ENCODE results near the gene TMC6.
"Not testable (repeated sequence)": the region's sequence is repeated elsewhere in the genome, so short reads cannot be mapped to it uniquely, and the experiment has no call there.

The TMC6 gene

DNA sequence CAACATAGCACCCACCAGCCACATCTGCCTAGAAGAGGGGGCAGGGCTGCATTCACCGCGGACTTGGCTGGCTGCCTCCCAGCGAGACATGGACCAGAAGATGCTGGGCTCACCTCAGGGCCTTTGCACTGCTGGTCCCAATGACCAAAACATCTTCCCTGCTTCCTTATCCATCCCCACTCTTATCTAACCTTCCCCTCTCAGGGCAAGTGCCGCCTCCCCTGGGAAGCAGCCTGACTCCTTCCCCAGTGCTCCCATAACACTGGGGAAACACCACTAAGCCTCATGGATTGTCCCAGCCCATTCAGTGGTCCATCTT lies 5.7 kb downstream of the TMC6 start:
- DNase-seq, result no peak

DNA sequence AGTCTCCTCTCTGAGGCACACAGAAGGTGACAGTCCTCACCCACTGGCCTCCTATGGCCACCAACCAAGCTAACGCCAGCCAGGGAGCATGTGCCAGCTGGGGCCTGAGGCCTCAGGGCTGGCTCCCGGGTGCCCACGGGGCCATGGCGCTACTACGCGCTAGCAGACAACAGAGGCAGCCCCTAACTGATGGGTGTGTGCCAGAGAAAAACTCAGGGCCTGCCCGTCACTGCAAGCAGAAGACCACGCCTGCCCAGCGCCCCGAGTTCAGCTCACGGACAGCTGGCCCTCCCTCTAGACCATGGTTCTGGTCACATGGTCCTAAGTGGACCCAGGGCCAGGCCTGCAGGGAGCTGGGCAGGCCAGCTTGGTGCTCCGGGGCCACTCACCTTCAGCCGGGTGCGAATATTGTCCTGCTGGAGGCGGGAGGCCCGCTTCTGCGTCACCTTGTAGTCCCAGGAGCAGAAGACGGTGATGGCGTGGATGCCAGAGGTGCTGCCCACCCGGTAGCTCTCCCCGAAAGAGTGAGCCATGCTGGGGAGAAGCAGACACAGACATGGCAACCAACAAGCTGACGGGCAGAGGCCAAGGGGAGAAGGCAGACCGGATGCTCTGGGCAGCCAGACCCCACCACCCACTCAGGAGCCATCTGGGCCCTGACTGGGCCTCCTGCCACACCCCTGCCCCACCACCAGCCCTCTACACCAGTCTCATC lies 6.2 kb downstream of the TMC6 start:
- no peak for DNase-seq

- DNase-seq, result no peak
Observed at GRCh38 chr17:78121801-78122215, 6.7 kb downstream of the TMC6 start.

DNA sequence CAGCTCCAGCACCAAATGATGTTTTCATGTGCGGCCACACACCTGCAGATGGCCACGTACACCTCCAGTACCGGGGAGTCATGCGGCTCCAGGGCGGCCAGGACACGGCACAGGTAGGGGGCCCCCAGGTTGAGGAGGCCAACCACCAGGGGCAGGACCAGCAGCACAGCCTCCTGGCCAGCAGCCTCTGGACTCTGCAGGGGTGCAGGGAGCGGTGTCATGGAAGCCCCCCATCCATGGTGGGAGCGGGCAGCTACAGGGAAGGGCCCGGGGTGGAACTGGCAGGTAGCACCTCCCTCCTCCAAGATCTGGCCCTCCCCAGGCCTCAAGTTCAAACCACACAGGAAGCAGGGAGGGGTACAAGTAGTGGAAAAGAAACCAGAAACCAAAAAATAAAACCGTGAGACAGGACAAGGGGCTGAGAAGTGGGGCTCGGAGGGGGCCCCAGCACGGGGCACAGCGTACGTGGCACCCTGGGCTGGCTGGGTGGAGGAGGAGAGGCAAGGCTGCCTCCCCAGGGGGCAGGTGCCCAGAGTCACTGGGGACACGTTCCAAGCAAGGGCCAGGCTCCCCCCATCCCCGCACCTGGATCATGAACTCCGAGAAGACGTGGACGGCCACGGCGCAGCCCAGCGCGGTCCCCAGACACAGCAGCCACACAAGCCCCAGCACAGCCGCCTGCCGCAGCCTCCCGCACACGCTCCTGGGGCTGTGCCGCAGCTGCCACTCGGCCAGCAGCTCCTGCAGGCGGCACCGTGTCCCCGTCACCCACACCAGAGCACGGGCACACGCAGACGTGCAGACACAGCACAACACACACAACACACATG lies 7.4 kb downstream of the TMC6 start:
- no peak for DNase-seq

DNA sequence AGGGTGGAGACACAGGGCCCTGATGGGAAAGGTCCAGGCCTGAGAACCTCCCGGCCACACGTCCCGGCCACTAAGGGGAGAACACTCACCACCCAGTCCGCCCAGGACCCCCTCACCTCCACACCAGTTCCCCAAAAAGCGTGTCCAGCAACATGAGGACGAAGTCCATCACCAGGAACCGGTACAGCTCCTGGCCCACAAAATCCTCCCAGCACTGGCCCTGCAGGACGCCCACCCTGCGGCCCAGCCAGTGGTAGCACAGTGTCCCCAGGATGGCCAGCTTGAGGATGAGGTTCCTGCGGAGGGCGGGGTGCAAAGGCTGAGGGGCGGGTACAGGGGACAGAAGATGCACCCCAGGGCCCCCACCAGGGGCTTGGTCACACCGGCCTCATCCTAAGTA lies 8.0 kb downstream of the TMC6 start:
- DNase-seq, result no peak

- no peak for DNase-seq
Observed at GRCh38 chr17:78118801-78119241, 9.7 kb downstream of the TMC6 start.

- no peak for DNase-seq
Observed at GRCh38 chr17:78117027-78117981, 11.3 kb downstream of the TMC6 start.

GRCh38 chr17:78116411-78116810 lies 12.1 kb downstream of the TMC6 start:
- DNase-seq, result no peak

DNA sequence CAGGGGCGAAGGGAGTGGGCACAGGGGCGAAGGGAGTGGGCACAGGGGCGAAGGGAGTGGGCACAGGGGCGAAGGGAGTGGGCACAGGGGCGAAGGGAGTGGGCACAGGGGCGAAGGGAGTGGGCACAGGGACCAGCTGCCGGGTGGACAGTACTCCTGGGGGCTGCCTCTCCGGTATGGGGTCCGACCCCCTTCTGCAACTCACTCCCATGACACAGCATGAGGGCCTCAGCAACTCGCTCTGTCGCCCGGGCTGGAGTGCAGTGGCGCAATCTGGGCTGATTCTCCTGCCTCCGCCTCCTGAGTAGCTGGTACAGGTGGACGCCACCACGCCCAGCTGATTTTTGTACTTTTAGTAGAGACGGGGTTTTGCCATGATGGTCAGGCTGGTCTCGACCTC lies 12.8 kb downstream of the TMC6 start:
- not testable (repeated sequence) for DNase-seq

DNA sequence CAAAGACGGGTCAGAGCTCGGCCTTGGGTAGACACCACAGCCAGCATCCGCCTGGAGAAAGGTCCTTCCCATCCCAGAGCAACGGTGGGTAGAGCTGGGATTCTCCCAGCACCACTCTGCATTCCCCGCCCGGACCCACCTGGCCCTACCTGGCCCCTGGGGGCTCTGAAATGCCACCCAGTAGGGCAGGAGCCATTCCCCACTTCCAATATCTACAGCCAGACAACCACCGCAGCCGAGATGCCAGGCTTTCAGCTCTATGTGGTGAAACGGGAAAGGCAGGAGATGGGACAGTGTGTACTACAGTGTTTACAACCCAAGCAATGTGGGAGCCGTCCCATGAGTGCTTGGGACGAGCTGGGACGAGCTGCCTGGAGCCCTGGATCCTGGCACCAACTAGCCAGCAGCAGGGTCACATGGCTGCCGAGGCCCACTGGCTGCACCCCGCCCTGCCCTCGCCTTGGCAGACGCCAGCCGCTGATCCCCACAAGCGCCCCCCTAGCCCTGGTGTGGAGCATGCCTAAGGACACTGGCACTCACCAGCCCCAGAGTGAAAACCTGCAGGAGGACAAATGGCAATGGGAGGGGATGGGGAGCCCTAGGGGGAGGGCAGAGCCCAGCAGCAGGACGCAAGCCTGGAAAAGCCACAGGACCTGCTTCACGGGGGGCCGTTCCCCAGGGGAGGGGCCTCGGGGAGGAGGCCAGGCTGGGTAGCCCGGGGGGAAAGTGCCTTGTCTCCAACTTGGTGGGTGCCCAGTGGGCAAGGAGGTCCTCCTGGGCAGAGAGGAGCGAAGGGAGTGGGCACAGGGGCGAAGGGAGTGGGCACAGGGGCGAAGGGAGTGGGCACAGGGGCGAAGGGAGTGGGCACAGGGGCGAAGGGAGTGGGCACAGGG lies 13.5 kb downstream of the TMC6 start:
- no peak for DNase-seq

DNA sequence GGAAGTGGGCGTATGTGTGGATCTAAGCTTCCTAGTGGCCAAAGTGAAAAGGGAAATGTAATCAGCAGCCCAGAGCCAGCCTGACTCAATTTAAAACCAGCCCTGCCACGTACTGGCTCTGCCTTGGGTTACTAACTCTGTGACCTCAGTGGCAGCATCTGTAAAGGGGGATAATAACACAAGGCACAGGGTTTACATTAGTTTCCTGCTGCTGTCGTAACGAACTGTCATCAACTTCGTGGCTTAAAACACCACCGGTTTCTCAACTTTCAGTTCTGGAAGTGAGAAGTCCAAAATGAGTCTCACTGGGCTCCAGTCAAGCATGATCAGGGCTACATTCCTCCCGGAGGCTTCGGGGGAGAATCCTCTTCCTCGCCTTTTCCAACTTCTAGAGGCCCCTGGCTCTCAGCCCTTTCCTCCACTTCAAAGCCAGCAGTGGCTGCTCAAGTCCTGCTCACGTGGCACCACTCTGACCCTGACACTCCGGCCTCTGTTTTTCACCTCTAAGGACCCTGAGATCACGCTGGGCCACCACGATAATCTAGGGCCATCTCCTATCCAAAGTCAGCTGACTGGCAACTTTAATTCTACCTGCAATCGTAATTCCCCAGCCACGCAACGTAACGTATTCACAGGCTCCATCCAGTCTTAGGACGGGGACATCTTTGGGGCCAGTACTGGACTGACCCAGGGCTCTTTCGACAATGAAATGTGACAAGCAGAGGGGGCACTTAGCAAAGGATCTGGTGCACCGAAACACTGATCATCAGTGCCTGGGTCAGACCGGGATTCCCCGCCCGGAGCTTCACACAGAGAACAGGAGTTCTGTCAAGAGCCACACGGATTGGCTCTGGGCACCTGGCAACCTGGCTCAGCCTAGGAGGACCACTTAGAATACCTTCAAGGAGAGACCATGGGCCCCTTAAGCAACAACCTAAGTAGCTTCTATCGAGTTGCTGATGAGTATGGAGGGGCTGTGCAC lies 14.5 kb downstream of the TMC6 start:
- no peak for DNase-seq

DNA sequence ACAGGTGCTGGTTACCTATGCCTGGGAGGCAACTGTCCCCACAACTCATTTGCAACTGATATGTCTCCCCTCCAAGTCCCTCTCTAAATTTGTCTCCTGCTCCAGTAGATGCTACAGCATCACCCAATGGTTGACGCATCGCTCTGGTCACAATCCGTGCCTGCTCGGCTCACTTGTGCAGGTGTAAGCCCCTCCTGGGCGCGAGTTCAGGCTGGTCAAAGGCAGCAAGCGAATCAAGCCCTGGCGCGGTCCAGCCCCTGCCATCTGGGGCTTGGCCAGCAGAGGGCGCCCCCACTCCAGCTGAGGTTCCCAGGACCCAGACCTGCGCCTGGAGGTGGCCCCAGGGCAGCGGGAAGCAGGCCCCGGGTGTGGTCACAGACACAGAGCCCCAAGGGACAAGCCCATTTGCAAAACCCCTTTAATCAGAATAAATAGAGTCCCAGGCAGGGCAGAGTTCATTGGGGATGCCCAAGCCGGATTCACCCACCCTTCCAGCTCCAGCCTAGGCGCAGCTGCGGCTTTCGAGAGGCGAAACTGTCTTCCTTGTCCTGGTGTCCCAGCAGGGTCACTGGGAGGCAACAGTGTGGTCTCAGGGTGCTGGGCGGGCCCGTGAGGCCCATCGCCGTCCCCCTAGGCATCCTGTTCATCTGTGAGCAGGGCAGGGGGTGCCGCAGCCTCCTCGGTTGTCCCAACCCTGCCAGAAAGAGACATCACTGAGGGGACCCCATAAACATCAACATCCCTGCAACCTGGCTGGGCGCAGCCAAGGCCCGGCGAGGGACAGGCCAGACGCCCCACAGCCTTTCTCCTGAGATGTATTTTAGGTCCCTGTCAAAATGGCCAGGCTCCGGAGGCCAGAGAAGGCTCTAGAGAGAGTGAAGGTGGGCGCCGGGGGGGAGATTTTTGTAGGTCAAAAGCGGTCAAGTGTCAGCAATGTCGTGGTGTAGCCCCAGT lies 15.8 kb downstream of the TMC6 start:
- DNase-seq, result peak; percentile 25 to 58

DNA sequence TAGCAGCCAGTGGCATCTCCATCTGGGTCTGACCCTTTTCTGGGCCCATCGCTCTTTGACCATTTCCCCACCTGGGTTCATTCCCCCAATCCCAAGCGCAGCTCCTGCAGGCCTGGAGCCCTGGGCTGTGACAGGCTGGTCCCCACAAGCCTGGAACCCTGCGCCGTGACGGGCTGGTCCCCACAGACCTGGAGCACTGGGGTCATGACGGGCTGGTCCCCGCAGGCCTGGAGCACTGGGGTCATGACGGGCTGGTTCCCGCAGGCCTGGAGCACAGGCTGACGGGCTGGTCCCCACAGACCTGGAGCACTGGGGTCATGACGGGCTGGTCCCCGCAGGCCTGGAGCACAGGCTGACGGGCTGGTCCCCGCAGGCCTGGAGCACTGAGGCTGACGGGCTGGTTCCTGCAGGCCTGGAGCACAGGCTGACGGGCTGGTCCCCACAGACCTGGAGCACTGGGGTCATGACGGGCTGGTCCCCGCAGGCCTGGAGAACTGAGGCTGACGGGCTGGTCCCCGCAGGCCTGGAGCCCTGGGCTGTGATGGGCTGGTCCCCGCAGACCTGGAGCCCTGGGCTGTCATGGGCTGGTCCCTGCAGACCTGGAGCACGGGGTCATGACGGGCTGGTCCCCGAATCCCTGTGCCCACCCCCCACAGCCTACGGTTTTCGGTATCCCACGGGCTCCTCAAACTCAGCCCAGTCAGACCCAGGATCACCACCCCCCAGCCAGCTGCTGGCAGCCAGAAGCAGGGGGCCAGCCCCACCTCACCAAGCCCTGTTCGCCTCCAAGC lies 16.6 kb downstream of the TMC6 start:
- DNase-seq, result no peak

DNA sequence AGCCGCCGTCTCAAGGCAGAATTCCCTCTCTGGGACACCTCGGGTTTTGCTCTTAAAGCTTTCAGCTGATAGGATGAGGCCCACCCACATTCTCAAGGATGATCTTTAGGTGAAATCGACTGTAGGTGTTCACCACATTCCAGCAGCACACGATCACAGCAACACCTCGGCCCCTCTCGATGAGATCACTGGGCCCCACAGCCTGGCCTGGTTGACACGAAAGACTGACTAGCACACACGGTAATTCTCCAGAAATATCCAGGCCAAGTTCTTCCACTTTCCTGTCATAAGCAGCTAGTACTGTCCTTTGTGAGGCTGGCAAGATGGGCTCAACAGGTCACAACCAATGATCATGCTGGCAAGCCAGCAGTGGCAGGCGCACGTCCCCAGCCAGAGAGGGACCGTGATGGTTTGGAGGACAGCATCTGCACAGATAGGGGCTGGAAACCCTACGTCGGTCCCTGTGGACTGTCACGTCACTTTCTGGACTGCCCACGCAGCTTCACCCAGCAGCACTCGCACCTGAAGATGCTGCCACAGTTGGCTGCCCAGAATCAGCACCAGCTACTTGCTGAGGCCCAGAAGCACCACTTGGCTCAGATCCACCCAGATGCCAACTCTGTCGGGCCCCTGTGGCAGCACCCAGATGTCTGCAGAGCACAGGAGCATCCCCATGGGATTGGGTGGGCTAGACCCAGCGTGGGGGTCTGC lies 17.4 kb downstream of the TMC6 start:
- no peak for DNase-seq

- no peak for DNase-seq
Observed at GRCh38 chr17:78110363-78111015, 18.1 kb downstream of the TMC6 start.

DNA sequence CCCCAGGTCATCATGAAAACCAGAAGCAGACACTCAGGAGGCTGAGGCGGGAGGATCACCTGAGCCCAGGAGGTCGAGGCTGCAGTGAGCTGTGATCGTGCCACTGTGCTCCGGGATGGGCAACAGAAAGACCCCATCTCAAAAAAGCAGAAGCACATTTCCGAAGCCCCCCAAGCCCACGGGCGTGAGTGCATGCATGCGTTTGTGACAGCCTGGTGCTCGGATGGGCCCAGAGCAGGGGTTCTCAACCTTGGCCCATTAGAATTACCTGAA lies 19.1 kb downstream of the TMC6 start:
- no peak for DNase-seq

GRCh38 chr17:78108726-78109488 lies 19.6 kb downstream of the TMC6 start:
- DNase-seq, result no peak

Measured in bone marrow (tissue), 2 donors.